IMR-90 (cell line): ENCODE measurements around the gene TRIM41. TPM values are rescaled to one million over a fixed set of nuclear protein-coding genes. Genes with fewer than 3 reads are reported as not detected.

Experiments
- ATAC-seq: fragments of 200-7000 bp; cut with Tn5 transposase; 2 replicates; pipeline ENCODE4 v1.9.1; 2020; ENCODE audit warnings: low read depth, mild to moderate bottlenecking, moderate library complexity
- BruUV-seq: library from RNA; stranded (reverse); fragments of 400-500 nt; replicated peaks from 2 replicates; lab custom pipeline; 2021; lab: Mats Ljungman, UMichigan
- CTCF ChIA-PET: fragments of 300-600 bp; formaldehyde crosslinking; extraction: SDS; loops from one replicate; lab custom pipeline; 2021; ENCODE audit warnings: antibody characterized with exemption; lab: Yijun Ruan, JAX
- POLR2A ChIA-PET: fragments of 300-600 bp; sonication (Branson Sonifier 250); formaldehyde crosslinking; loops from one replicate; lab custom pipeline; 2022; ENCODE audit warnings: antibody characterized with exemption; ENCODE audit not compliant: unreplicated experiment; lab: Charles Lee
- DNase-seq: peaks from one replicate; pipeline ENCODE4 v3.0.0; 2013
- H2AFZ ChIP-seq: replicated peaks from 2 replicates; pipeline ENCODE3; 2013; ENCODE audit warnings: low read length, mild to moderate bottlenecking; ENCODE audit not compliant: poor library complexity
- H2AK5ac ChIP-seq: 2 replicates; pipeline ENCODE4 v1.6.1; 2013; ENCODE audit warnings: low read depth, low read length, inconsistent platforms
- H2AK9ac ChIP-seq: replicated peaks from 2 replicates; pipeline ENCODE3; 2013; ENCODE audit warnings: mild to moderate bottlenecking, low read depth, low read length, moderate library complexity; ENCODE audit not compliant: poor library complexity
- H2BK120ac ChIP-seq: 2 replicates; pipeline ENCODE4 v1.6.1; 2013; ENCODE audit warnings: low read depth, low read length, inconsistent platforms
- H2BK15ac ChIP-seq: 3 replicates; pipeline ENCODE4 v1.6.1; 2013; ENCODE audit warnings: low read depth, low read length, inconsistent platforms
- H2BK20ac ChIP-seq: 2 replicates; pipeline ENCODE4 v1.6.1; 2013; ENCODE audit warnings: low read depth, mild to moderate bottlenecking, inconsistent platforms, low read length, moderate library complexity
- H2BK5ac ChIP-seq: 2 replicates; pipeline ENCODE4 v1.6.1; 2013; ENCODE audit warnings: mild to moderate bottlenecking, low read depth, low read length, inconsistent platforms; ENCODE audit not compliant: poor library complexity, severe bottlenecking
- H3K14ac ChIP-seq: replicated peaks from 2 replicates; pipeline ENCODE4 v1.6.1; 2013; ENCODE audit warnings: low read depth, low read length, inconsistent platforms
- H3K18ac ChIP-seq: 2 replicates; pipeline ENCODE4 v1.6.1; 2013; ENCODE audit warnings: low read depth, low read length, control low read depth
- H3K23ac ChIP-seq: 2 replicates; pipeline ENCODE4 v1.6.1; 2013; ENCODE audit warnings: low read depth, low read length, inconsistent platforms
- H3K27ac ChIP-seq: 2 replicates; pipeline ENCODE4 v1.5.1; 2013; ENCODE audit warnings: mild to moderate bottlenecking, control low read depth, low read length; ENCODE audit not compliant: insufficient read depth
- H3K27me3 ChIP-seq: 2 replicates; pipeline ENCODE4 v1.6.1; 2013; ENCODE audit warnings: low read length; ENCODE audit not compliant: control insufficient read depth, insufficient read depth
- H3K36me3 ChIP-seq: 2 replicates; pipeline ENCODE4 v1.6.1; 2013; ENCODE audit warnings: low read length, mixed read lengths; ENCODE audit not compliant: control insufficient read depth, insufficient read depth
- H3K4ac ChIP-seq: 2 replicates; pipeline ENCODE4 v1.6.1; 2013; ENCODE audit warnings: low read depth, low read length, inconsistent platforms
- H3K4me1 ChIP-seq: 2 replicates; pipeline ENCODE4 v1.6.1; 2013; ENCODE audit warnings: low read length, mixed read lengths; ENCODE audit not compliant: control insufficient read depth, insufficient read depth
- H3K4me2 ChIP-seq: 2 replicates; pipeline ENCODE4 v1.6.1; 2013; ENCODE audit warnings: low read depth, mild to moderate bottlenecking, control low read depth, low read length, moderate library complexity
- H3K4me3 ChIP-seq: 2 replicates; pipeline ENCODE4 v1.5.1; 2013; ENCODE audit warnings: low read depth, mild to moderate bottlenecking, control low read depth, low read length, moderate library complexity; ENCODE audit not compliant: insufficient read depth
- H3K56ac ChIP-seq: 2 replicates; pipeline ENCODE4 v1.6.1; 2013; ENCODE audit warnings: low read length, inconsistent platforms; ENCODE audit not compliant: insufficient read depth; ENCODE audit errors: extremely low read depth
- H3K79me1 ChIP-seq, 2 experiments: 2 replicates each; pipeline ENCODE4 v1.6.1; 2013; ENCODE audit warnings: low read length in 2 of 2, inconsistent platforms in 1 of 2, low read depth in 1 of 2
- H3K9ac ChIP-seq: 2 replicates; pipeline ENCODE4 v1.6.1; 2013; ENCODE audit warnings: low read depth, low read length, control low read depth
- H3K9me1 ChIP-seq: 2 replicates; pipeline ENCODE4 v1.6.1; 2013; ENCODE audit warnings: low read length, inconsistent platforms; ENCODE audit not compliant: insufficient read depth
- H3K9me3 ChIP-seq: 2 replicates; pipeline ENCODE4 v1.6.1; 2013; ENCODE audit warnings: low read length; ENCODE audit not compliant: control insufficient read depth, insufficient read depth
- H4K20me1 ChIP-seq: 2 replicates; pipeline ENCODE4 v1.6.1; 2013; ENCODE audit warnings: low read length, inconsistent platforms; ENCODE audit not compliant: insufficient read depth
- H4K5ac ChIP-seq: 2 replicates; pipeline ENCODE4 v1.6.1; 2013; ENCODE audit warnings: mild to moderate bottlenecking, low read depth, low read length, control low read depth
- H4K8ac ChIP-seq, 2 experiments: 2 replicates each; pipeline ENCODE4 v1.6.1; 2013; ENCODE audit warnings: low read depth in 2 of 2, low read length in 2 of 2, control low read depth in 1 of 2, inconsistent platforms in 1 of 2
- H4K91ac ChIP-seq: 2 replicates; pipeline ENCODE4 v1.6.1; 2013; ENCODE audit warnings: low read depth, low read length, inconsistent platforms; ENCODE audit not compliant: insufficient read depth
- BHLHE40 ChIP-seq: fragments of 150-350 bp; IDR thresholded peaks from 2 replicates; pipeline ENCODE4 v1.6.1; 2016; ENCODE audit warnings: mild to moderate bottlenecking, low read depth, low read length
- CEBPB ChIP-seq: IDR thresholded peaks from 2 replicates; pipeline ENCODE4 v1.6.1; 2012; ENCODE audit warnings: low read depth, low read length, improper control_type of control experiment
- CHD1 ChIP-seq: IDR thresholded peaks from 2 replicates; pipeline ENCODE4 v1.6.1; 2012; ENCODE audit warnings: low read depth, low read length, improper control_type of control experiment
- FOS ChIP-seq: fragments of 150-350 bp; IDR thresholded peaks from 2 replicates; pipeline ENCODE4 v1.6.1; 2016; ENCODE audit warnings: low read depth, low read length
- MAFK ChIP-seq: IDR thresholded peaks from 2 replicates; pipeline ENCODE4 v1.6.1; 2012; ENCODE audit warnings: low read depth, low read length, improper control_type of control experiment
- MAZ ChIP-seq: IDR thresholded peaks from 2 replicates; pipeline ENCODE4 v1.6.1; 2012; ENCODE audit warnings: low read depth, mild to moderate bottlenecking, low read length, improper control_type of control experiment, moderate library complexity, borderline replicate concordance
- MXI1 ChIP-seq: IDR thresholded peaks from 2 replicates; pipeline ENCODE4 v1.6.1; 2012; ENCODE audit warnings: low read depth, mild to moderate bottlenecking, low read length, moderate library complexity, borderline replicate concordance
- NFE2L2 ChIP-seq: fragments of 150-350 bp; IDR thresholded peaks from 2 replicates; pipeline ENCODE4 v1.6.1; 2016; ENCODE audit warnings: low read depth, mild to moderate bottlenecking, low read length
- POLR2A ChIP-seq: IDR thresholded peaks from 2 replicates; pipeline ENCODE4 v1.6.1; 2012; ENCODE audit warnings: mild to moderate bottlenecking, low read depth, low read length
- RAD21 ChIP-seq: IDR thresholded peaks from 2 replicates; pipeline ENCODE4 v1.6.1; 2012; ENCODE audit warnings: low read length, improper control_type of control experiment
- RCOR1 ChIP-seq: IDR thresholded peaks from 2 replicates; pipeline ENCODE4 v1.6.1; 2012; ENCODE audit warnings: mild to moderate bottlenecking, low read length, improper control_type of control experiment; ENCODE audit not compliant: insufficient replicate concordance
- RFX5 ChIP-seq: IDR thresholded peaks from 2 replicates; pipeline ENCODE4 v1.8.0; 2012; ENCODE audit warnings: low read depth, mild to moderate bottlenecking, low read length, moderate library complexity
- SMC3 ChIP-seq: fragments of 150-350 bp; IDR thresholded peaks from 2 replicates; pipeline ENCODE4 v1.6.1; 2016; ENCODE audit warnings: low read depth, mild to moderate bottlenecking, antibody characterized with exemption, low read length, moderate library complexity
- WGBS, 2 experiments: methylation state at CpG; one replicate each; pipeline versions ENCODE4 v1.1.5 to v1.1.7; 2013; ENCODE audit warnings: missing lambda C conversion rate in 2 of 2; ENCODE audit not compliant: insufficient read length in 1 of 2; ENCODE audit errors: extremely low coverage in 2 of 2; 5-methylcytosine and 5-hydroxymethylcytosine counted together
- dilution Hi-C: fragments of 300-500 bp; cut with HindIII; formaldehyde crosslinking; loops from one replicate; pipeline ENCODE4 v1.14.3; 2018; ENCODE audit warnings: low sequenced_read_pairs; ENCODE audit not compliant: unreplicated experiment
- in situ Hi-C: fragments of 300-500 bp; cut with MboI; formaldehyde crosslinking; loops from 3 replicates; pipeline ENCODE4 v1.14.3; 2019; ENCODE audit warnings: low sequenced_read_pairs, inconsistent platforms, mixed read lengths
- intact Hi-C: fragments of 100-400 bp; cut with micrococcal nuclease; formaldehyde crosslinking; loops from 2 replicates; pipeline ENCODE4 v1.10.0; 2022
- polyA plus RNA-seq, 3 experiments: library from polyadenylated mRNA; depleted of rRNA; stranded (reverse); fragments of >200 nt; gene quantifications; 2 replicates each; pipeline ENCODE4 v1.2.3, GENCODE V29; 2012; ENCODE audit warnings: low replicate concordance in 1 of 3
- total RNA-seq: library from RNA; depleted of rRNA; stranded (reverse); fragments of >200 nt; gene quantifications from 2 replicates; pipeline ENCODE4 v1.2.3, GENCODE V29; 2012
- TF ChIP-seq, protein P1 (sequence below): fragments of 150-350 bp; IDR thresholded peaks from 2 replicates; pipeline ENCODE4 v1.6.1; 2017; ENCODE audit warnings: mild to moderate bottlenecking, antibody characterized with exemption, low read length, low read depth
- TF ChIP-seq, protein P2 (sequence below): fragments of 150-350 bp; IDR thresholded peaks from 2 replicates; pipeline ENCODE4 v1.6.1; 2016; ENCODE audit warnings: low read depth, mild to moderate bottlenecking, low read length, moderate library complexity, borderline replicate concordance
- TF ChIP-seq, protein P3 (sequence below): conservative IDR thresholded peaks from 2 replicates; pipeline ENCODE4 v1.5.1; 2012; ENCODE audit warnings: mild to moderate bottlenecking, low read depth, low read length, improper control_type of control experiment

TRIM41 gene
- total and polyA plus RNA-seq, 2 of the 4 experiments (the other 2 are of a cell fraction) = 5.9 to 15.7 TPM

- intact Hi-C loops (no loop called here), dilution Hi-C loops (no loop called here), in situ Hi-C loops (no loop called here)
- peaks cover 15% of the 10 kb centered on the region for H4K20me1 ChIP-seq
- no peak overlapping the region for H2BK15ac ChIP-seq
- H3K4me2 ChIP-seq = no peak overlapping the region
- H4K5ac ChIP-seq = no peak overlapping the region
- no peak overlapping the region for H3K4ac ChIP-seq
- H3K36me3 ChIP-seq = no peaks in the 10 kb centered on the region; the same call in 1 of the 2 replicates
- H3K9me1 ChIP-seq = peaks cover 22% of the 10 kb centered on the region
- H2AFZ ChIP-seq = peak overlapping the region; percentile 26
- no peak overlapping the region for H3K27ac ChIP-seq
- no TSS peak for BruUV-seq
- H3K27me3 ChIP-seq = no peaks in the 10 kb centered on the region
- no CpG with 5 or more reads among the region's 10 CpGs for WGBS, 2 experiments
- H3K4me1 ChIP-seq = peaks cover 7% of the 10 kb centered on the region
- no peak for ATAC-seq
- H3K4me3 ChIP-seq = no peak overlapping the region
- peak overlapping the region; percentile 63 for H2AK9ac ChIP-seq
- H4K8ac ChIP-seq = no peak overlapping the region
- no peak overlapping the region for H4K91ac ChIP-seq
- H3K14ac ChIP-seq = no peak overlapping the region
- ChIA-PET POLR2A (no interaction called here), CTCF (interaction anchor here (0.5 kb wide), 1 partner anchor 657 kb away, joined by 4 read pairs; no protein-coding TSS in a partner anchor)
- DNase-seq = no peak
- H3K23ac ChIP-seq = no peak overlapping the region
- H3K9me3 ChIP-seq = no peaks in the 10 kb centered on the region
- peaks cover 12 to 16% of the 10 kb centered on the region in 2 experiments for H3K79me1 ChIP-seq
- no peak overlapping the region for H3K9ac ChIP-seq
- H2BK5ac ChIP-seq = no peak overlapping the region
- no peak overlapping the region for H2BK120ac ChIP-seq
- H3K56ac ChIP-seq = no peak overlapping the region
- H3K18ac ChIP-seq = no peak overlapping the region
- no peak overlapping the region for H2BK20ac ChIP-seq
- no peak overlapping the region for H2AK5ac ChIP-seq
- no peak for TF ChIP-seq CHD1
- TF ChIP-seq MAFK = no peak
- TF ChIP-seq, protein P1, sequence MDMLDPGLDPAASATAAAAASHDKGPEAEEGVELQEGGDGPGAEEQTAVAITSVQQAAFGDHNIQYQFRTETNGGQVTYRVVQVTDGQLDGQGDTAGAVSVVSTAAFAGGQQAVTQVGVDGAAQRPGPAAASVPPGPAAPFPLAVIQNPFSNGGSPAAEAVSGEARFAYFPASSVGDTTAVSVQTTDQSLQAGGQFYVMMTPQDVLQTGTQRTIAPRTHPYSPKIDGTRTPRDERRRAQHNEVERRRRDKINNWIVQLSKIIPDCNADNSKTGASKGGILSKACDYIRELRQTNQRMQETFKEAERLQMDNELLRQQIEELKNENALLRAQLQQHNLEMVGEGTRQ = no peak
- TF ChIP-seq RAD21 = no peak
- TF ChIP-seq FOS = no peak
- TF ChIP-seq CEBPB = no peak
- TF ChIP-seq, protein P2, sequence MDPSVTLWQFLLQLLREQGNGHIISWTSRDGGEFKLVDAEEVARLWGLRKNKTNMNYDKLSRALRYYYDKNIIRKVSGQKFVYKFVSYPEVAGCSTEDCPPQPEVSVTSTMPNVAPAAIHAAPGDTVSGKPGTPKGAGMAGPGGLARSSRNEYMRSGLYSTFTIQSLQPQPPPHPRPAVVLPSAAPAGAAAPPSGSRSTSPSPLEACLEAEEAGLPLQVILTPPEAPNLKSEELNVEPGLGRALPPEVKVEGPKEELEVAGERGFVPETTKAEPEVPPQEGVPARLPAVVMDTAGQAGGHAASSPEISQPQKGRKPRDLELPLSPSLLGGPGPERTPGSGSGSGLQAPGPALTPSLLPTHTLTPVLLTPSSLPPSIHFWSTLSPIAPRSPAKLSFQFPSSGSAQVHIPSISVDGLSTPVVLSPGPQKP = no peak
- no peak for TF ChIP-seq SMC3
- TF ChIP-seq RFX5 = no peak
- TF ChIP-seq, protein P3, sequence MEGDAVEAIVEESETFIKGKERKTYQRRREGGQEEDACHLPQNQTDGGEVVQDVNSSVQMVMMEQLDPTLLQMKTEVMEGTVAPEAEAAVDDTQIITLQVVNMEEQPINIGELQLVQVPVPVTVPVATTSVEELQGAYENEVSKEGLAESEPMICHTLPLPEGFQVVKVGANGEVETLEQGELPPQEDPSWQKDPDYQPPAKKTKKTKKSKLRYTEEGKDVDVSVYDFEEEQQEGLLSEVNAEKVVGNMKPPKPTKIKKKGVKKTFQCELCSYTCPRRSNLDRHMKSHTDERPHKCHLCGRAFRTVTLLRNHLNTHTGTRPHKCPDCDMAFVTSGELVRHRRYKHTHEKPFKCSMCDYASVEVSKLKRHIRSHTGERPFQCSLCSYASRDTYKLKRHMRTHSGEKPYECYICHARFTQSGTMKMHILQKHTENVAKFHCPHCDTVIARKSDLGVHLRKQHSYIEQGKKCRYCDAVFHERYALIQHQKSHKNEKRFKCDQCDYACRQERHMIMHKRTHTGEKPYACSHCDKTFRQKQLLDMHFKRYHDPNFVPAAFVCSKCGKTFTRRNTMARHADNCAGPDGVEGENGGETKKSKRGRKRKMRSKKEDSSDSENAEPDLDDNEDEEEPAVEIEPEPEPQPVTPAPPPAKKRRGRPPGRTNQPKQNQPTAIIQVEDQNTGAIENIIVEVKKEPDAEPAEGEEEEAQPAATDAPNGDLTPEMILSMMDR = no peak
- no peak for TF ChIP-seq NFE2L2
- TF ChIP-seq MXI1 = no peak
- TF ChIP-seq POLR2A = no peak
- TF ChIP-seq MAZ = no peak
- TF ChIP-seq BHLHE40 = no peak
- TF ChIP-seq RCOR1 = no peak
Measured at GRCh38 chr5:181220178-181220515, 2.9 kb upstream of the TRIM41 start.
